Germinal center (tissue), 1 donor: Measurements from ENCODE around the gene FASTKD1.
"Not testable (repeated sequence)": the region's sequence is repeated elsewhere in the genome, so short reads cannot be mapped to it uniquely, and the experiment has no call there.

Experiments used
- DNase-seq: peaks from one replicate; pipeline ENCODE4 v3.0.0; 2012; ENCODE audit warnings: mixed read lengths, low spot score

The FASTKD1 gene

DNA sequence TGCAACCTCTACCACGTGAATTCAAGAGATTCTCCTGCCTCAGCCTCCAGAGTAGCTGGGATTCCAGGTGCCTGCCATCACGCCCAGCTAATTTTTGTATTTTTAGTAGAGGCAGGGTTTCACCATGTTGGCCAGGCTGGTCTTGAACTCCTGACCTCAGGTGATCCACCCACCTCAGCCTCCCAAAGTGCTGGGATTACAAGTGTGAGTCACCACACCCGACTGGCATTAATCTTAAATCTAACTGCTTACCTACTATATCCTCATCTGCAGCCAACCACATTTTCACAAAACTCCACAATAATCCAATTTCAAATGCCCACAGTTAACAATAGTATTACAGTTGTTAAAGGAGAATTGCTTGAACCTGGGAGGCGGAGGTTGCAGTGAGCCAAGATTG is 2.9 kb downstream of the FASTKD1 start:
- DNase-seq, result not testable (repeated sequence)

DNA sequence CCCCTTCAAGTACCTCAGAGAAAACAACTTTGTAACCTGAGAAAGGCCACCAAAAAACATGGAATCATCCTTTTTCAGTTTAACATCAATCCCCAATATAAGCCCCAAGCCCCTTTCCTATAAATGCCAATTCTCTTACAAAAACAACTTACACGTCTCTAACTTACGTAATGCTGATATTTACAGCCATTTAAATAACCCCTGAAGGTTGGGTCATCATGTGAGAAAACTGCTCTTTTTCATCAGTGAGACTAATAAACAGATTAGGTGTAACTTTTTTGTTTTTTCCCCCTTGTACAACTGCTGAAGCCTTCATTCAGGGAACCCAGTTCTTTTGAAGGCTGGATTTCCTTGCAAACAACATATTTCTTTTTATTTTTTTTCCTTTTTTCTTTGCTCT is 3.7 kb downstream of the FASTKD1 start:
- DNase-seq, result no peak

- DNase-seq, result no peak
Observed at GRCh38 chr2:169565686-169566085, 8.0 kb downstream of the FASTKD1 start.

GRCh38 chr2:169562519-169562918 is 11.1 kb downstream of the FASTKD1 start:
- DNase-seq, result no peak

DNA sequence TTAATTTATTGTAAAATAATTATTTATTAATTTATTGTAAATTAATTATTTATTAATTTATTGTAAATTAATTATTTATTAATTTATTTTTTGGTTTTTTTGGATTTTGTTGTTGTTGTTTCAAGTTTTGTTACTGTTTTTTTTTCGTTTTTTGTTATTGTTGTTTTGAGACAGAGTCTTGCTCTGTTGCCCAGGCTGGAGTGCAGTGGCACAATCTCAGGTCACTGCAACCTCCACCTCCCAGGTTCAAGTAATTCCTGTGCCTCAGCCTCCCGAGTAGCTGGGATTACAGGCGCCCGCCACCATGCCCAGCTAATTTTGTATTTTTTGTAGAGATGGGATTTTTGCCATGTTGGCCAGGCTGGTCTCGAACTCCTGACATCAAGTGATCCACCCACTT is 11.6 kb downstream of the FASTKD1 start:
- DNase-seq, result not testable (repeated sequence)

- no peak for DNase-seq
Observed at GRCh38 chr2:169561364-169561763, 12.3 kb downstream of the FASTKD1 start.

DNA sequence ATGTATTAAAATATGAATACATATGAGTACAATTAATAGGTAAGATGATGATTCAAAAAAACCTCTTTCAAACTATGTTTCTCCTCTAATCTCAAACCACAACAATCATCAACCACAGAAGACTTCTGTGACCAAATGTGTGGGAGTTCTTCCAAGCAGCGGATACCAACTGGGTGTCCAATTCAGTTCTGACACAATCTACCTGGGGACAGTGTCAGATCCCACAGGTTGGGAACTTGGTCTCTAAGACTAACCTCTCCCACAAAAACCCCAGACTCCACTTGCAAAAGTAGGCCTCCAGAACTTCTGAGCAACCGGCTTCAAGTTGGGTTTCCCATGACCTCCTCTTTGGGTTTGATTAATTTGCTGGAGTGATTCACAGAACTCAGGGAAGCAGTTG is 26.9 kb downstream of the FASTKD1 start:
- no peak for DNase-seq

DNA sequence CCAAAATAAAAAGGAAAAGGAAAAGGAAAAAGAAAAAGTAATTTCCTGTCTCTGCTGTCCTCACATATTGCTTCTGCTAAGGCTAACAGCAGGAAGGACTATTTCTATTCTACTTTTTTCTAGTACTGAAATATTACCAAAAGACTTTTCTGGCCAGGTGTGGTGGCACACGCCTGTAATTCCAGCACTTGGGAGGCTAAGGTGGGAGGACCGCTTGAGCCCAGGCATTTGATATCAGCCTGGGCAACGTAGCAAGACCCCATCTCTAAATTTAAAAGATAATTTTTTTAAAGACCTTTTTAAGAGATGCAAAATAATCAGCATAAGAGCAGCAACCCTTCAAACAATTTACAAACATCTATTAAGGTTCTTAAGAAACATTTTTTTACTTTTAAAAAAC is 31.2 kb downstream of the FASTKD1 start:
- DNase-seq, result no peak

DNA sequence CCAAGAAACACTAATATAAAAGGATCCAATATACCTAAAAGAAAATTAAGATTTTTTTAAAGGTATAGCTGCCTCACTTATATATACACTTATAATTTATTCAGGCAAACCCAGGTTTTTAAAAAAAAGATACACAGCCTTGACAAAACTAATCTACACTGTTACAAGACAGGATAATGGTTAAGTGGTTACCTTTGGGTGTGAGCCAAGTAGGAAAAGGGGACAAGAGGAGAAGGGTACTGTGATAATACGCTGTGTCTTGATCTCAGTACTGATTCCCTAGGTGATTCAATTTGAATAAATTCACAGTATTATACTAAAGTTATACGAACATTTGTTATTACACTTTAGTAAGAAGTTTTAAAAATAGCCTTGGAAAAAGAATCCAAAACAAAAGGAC is 33.5 kb downstream of the FASTKD1 start:
- DNase-seq, result no peak

DNA sequence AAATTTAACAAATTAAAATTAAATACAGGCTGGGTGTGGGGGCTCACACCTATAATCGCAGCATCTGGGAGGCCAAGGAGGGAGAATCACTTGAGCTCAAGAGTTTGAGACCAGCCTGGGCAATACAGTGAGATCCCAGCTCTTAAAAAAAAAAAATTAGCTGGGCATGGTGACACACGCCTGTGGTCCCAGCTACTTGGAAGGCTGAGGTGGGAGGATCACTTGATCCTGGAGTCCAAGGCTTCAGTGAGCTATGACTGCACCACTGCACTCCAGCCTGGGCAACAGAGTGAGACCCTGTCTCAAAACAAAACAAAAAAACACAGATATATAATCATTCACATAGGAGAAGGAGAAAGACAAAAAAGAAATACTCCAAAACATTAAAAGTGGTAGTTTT is 34.2 kb downstream of the FASTKD1 start:
- not testable (repeated sequence) for DNase-seq

DNA sequence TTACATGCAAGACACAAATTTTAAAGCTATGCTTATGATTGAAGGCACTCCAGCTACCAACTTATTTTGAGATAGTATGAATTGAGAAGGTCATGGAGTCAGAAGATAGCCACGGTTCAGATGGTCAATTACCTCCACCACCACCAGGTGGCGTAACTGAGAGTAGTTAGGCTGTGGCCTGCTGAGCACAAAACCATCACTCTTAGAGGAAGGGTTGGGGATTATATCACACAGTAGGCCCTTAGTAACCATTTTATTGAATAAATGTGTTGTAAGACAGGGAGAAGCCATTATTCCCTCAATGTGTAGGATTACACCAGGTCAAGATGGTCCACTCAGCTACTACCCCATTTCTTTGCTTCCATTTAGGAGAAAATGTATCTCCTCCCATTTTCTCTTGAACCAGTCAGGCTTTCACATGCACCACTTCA is 45.4 kb downstream of the FASTKD1 start:
- peak; percentile 47 for DNase-seq

DNA sequence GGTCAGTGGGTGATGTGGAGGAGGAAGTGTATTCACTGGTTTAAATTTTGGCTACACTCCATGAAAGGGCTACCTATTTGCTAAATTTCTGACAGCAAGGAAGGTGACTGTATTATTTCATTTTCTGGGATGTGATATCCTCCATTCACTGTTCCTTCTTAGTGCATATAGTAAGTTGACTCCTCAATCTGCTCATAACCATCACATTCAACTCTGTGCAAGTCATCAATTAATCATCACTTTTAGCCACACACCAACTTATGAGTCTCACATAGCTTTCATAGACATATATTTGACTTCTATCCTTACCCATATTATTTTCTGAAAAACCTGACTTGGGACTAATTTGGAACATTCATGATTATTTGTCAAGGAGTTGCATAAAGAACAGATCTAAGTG is 47.2 kb downstream of the FASTKD1 start:
- DNase-seq, result no peak

GRCh38 chr2:169525434-169525833 is 48.2 kb downstream of the FASTKD1 start:
- no peak for DNase-seq

GRCh38 chr2:169523681-169524080 is 50.0 kb downstream of the FASTKD1 start:
- DNase-seq, result no peak

- no peak for DNase-seq
Observed at GRCh38 chr2:169520896-169521295, 52.8 kb downstream of the FASTKD1 start.

DNA sequence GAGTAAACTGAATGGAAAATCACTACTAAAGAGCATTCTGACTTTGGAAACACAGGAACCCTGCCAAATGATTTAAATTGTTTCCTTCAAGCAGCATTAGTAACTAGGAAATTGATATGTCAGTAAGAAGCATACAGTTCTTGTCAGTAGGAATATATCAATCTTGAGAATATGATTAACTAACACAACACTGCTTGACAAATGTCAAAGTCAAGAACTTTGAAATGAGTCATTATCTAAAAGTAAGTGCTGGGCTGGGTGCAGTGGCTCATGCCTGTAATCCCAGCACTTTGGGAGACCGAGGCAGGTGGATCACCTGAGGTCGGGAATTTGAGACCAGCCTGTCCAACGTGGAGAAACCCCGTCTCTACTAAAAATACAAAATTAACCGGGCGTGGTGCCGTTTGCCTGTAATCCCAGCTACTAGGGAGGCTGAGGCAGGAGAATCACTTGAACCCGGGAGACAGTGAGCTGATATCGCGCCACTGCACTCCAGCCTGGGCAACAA is 57.1 kb downstream of the FASTKD1 start:
- not testable (repeated sequence) for DNase-seq

- not testable (repeated sequence) for DNase-seq
Observed at GRCh38 chr2:169514758-169515157, 58.9 kb downstream of the FASTKD1 start.

DNA sequence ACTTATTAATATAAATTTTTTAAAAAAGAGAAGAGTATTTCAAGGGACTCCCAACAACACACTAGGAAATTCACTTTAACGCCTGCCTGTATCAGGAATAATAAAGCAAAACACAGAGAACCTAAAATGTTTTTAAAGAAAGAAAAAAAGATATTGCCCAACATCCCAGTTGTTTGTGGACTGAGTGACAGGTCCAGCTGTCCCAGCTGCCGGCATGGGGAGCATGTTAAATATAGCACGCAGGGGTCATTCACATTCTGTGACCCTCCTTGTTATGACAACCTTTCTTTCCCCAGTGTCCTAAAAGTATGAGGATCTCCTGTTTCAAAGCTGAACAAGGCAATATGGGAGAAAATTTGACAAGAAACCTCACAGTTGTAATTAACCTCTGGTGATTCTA is 59.7 kb downstream of the FASTKD1 start:
- DNase-seq, result no peak

DNA sequence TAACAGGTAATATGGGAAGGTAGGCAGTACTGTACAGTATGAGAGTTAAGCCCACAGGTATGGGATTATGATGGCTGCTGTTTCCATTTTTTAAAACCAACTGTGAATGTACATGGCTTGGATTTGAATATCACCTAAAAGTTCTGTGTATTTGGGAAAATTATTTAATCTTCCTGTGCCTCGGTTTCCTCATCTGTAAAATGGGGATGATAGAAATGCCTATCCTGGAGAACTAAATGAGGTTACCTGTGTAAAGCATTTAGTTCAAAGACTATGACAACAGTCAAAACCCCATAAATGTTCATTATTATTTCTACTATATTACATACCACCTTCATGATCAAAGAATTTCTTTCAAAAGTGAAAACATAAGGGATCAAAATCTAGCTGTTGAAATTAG is 60.6 kb downstream of the FASTKD1 start:
- DNase-seq, result no peak

DNA sequence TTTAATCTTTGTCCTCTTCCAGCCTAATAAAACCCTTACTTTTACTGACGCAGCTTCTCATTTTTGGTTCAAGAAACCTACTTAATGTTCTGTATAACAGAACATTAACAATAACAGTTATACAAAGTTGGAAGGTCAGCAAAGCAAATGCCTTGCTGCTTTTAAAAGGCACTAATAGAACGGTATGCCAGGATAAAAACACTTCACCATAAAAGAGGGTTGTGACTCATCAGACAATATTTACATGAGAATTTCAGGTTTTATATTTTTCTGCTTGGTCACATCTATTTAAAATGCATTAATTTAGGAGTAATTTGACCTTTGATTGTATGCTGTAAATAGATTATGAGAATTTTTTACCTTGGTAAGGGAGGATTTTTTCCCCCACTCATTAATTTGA is 61.1 kb downstream of the FASTKD1 start:
- no peak for DNase-seq

- no peak for DNase-seq
Observed at GRCh38 chr2:169511818-169512217, 61.8 kb downstream of the FASTKD1 start.

DNA sequence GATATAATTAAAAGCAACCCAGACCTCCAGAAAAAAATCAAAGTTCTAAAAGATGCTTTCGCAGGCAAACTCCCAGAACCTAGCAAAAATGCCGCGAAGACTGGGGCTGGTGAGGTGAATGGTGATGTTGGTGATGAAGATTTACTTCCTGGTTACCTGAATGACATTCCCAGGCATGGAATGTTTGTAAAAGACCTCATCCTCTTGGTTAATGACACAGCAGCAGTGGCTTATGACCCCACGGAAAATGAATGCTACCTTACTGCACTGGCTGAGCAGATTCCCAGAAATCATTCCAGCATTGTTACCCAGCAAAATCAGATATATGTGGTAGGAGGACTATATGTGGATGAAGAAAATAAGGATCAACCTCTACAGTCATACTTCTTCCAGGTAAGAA is 63.2 kb downstream of the FASTKD1 start:
- DNase-seq, result no peak

DNA sequence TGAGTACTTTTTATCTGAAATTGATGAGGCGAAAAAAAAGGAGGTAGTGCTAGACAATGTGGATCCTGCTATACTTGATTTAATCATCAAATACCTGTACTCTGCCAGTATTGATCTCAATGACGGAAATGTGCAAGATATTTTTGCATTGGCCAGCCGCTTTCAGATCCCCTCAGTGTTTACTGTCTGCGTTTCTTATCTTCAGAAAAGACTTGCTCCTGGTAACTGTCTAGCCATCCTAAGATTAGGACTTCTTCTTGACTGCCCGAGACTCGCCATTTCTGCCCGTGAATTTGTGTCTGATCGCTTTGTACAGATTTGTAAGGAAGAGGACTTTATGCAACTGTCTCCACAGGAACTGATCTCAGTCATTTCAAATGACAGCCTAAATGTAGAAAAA is 63.7 kb downstream of the FASTKD1 start:
- no peak for DNase-seq

DNA sequence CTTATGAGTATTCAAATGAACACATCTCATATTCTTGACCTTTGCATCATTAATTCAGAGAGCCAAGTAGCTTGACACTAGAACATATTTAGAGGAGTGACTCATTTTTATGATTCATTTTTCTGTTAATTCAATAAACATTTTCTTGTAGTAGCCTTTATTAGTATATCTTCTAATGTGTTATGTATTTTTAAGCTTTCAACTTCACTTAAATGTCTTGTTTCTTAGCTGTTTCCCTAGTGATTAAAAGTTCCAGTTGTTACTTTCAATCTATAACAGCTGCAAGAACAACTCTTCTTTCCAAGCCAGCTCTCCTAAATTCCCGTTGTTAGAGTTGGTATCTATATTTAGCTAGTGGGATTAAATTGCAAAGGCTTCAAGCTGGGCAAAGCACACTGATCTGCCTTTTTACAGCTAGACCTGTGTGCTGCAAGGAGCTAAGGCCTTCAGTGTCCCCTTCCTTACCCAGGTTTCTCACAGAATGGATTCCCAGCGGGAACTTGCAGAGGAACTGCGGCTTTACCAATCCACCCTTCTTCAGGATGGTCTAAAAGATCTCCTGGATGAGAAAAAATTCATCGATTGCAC is 64.3 kb downstream of the FASTKD1 start, which contains the start of gene KLHL41:
KLHL41 (plus strand) TSS at position 405 of the 588 bp plus-strand sequence; CDS start at position 482, 77 bp downstream.
- no peak for DNase-seq
